ENCODE data around the gene DOCK9. TPM values are rescaled to one million over a fixed set of nuclear protein-coding genes. Genes with fewer than 3 reads are reported as not detected.

The DOCK9 gene
- total and polyA plus RNA-seq, 2 donors (not counting 3 experiments of a cell fraction or from before 2014, with no cell fraction given): 147 to 323 TPM

GRCh38 chr13:98771838-98772611, 205.8 kb downstream of the DOCK9 start:
- FAIRE-seq: no peak
- Histone ChIP-seq H3K9ac (replicated peaks; ENCODE audit: extremely low read depth, insufficient read depth, low read length) (no peak overlapping the region), H2AFZ (ENCODE audit: low read depth, low read length) (no peak overlapping the region), H3K4me1 (ENCODE audit: control insufficient read depth, extremely low read depth, insufficient read depth, low read length) (no peaks in the 10 kb centered on the region), H3K9me3 (replicated peaks; ENCODE audit: control insufficient read depth, insufficient read depth, low read length) (no peaks in the 10 kb centered on the region), H3K79me2 (ENCODE audit: control insufficient read depth, insufficient read depth, low read length) (no peaks in the 10 kb centered on the region), H3K4me3 (replicated peaks in 1 of 3; ENCODE audit: insufficient read depth in 1 of 3, low read depth in 1 of 3, low read length in 3 of 3) (no peak overlapping the region), H3K4me2 (ENCODE audit: insufficient read depth, low read length) (no peak overlapping the region), H3K9me1 (replicated peaks; ENCODE audit: control insufficient read depth, extremely low read depth, insufficient read depth, low read length) (no peaks in the 10 kb centered on the region), H3K27me3 (ENCODE audit: control insufficient read depth in 2 of 2, insufficient read depth in 2 of 2, low read length in 2 of 2) (peaks cover 17 to 20% of the 10 kb centered on the region in 2 experiments), H3K27ac (ENCODE audit: insufficient read depth, low read depth, low read length) (no peak overlapping the region), H4K20me1 (replicated peaks; ENCODE audit: control insufficient read depth, extremely low read depth, insufficient read depth, low read length) (no peaks in the 10 kb centered on the region), H3K36me3 (ENCODE audit: control insufficient read depth in 2 of 2, extremely low read depth in 1 of 2, insufficient read depth in 2 of 2, low read length in 2 of 2) (no peaks in the 10 kb centered on the region)
- TF ChIP-seq POLR2AphosphoS5 (IDR thresholded peaks at IDR 0.05; ENCODE audit: insufficient read depth, low read depth, low read length) (no peak), MAX (IDR thresholded peaks at IDR 0.05; ENCODE audit: insufficient read depth, insufficient read length) (no peak), EZH2 (IDR thresholded peaks at IDR 0.05; ENCODE audit: borderline replicate concordance, low read depth, low read length, severe bottlenecking) (no peak), MYC (IDR thresholded peaks at IDR 0.05; ENCODE audit: low read depth, low read length) (no peak), POLR2A (IDR thresholded peaks at IDR 0.05; ENCODE audit: low read depth, low read length) (no peak), GATA2 (IDR thresholded peaks at IDR 0.05; ENCODE audit: insufficient read depth, insufficient read length, low read depth, low read length) (no peak), FOS (IDR thresholded peaks at IDR 0.05; ENCODE audit: borderline replicate concordance, insufficient read depth, low read length) (no peak), JUN (IDR thresholded peaks at IDR 0.05; ENCODE audit: borderline replicate concordance, insufficient read depth, insufficient read length, low read depth) (no peak)
- TF ChIP-seq, protein P1, sequence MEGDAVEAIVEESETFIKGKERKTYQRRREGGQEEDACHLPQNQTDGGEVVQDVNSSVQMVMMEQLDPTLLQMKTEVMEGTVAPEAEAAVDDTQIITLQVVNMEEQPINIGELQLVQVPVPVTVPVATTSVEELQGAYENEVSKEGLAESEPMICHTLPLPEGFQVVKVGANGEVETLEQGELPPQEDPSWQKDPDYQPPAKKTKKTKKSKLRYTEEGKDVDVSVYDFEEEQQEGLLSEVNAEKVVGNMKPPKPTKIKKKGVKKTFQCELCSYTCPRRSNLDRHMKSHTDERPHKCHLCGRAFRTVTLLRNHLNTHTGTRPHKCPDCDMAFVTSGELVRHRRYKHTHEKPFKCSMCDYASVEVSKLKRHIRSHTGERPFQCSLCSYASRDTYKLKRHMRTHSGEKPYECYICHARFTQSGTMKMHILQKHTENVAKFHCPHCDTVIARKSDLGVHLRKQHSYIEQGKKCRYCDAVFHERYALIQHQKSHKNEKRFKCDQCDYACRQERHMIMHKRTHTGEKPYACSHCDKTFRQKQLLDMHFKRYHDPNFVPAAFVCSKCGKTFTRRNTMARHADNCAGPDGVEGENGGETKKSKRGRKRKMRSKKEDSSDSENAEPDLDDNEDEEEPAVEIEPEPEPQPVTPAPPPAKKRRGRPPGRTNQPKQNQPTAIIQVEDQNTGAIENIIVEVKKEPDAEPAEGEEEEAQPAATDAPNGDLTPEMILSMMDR (IDR thresholded peaks at IDR 0.05; ENCODE audit: extremely low read depth in 1 of 2, insufficient read depth in 1 of 2, low read depth in 1 of 2, low read length in 2 of 2): no peak
- no TSS peak for BruUV-seq (replicated peaks)
- intact Hi-C loops (cut with micrococcal nuclease) (no loop called here), dilution Hi-C loops (cut with MboI; ENCODE audit: extremely low pct_ligation_motif_present, low sequenced_read_pairs) (no loop called here)
- POLR2A ChIA-PET: no interaction called here
- CTCF ChIA-PET: interaction anchor here (1.1 kb wide), 1 partner anchor 11 kb away, joined by 3 read pairs; no protein-coding TSS in a partner anchor
- DNase-seq (ENCODE audit: low read depth, low spot score): no peak

All from endothelial cell of umbilical vein (primary cell).